IPS DF 6.9 (cell line): Measurements from ENCODE around the gene TMEM52.

ENCODE experiments used
- DNase-seq: peaks from one replicate; pipeline ENCODE4 v3.0.0-alpha.2; 2013; ENCODE audit warnings: low read depth, low spot score
- H3K27ac ChIP-seq: one replicate; pipeline ENCODE4 v1.5.1; 2013; ENCODE audit warnings: low read length, control low read depth
- H3K27me3 ChIP-seq: 2 replicates; pipeline ENCODE4 v1.6.1; 2013; ENCODE audit warnings: mild to moderate bottlenecking, low read length; ENCODE audit not compliant: control insufficient read depth, insufficient read depth
- H3K36me3 ChIP-seq: 2 replicates; pipeline ENCODE4 v1.6.1; 2013; ENCODE audit warnings: low read length; ENCODE audit not compliant: control insufficient read depth, insufficient read depth
- H3K4me1 ChIP-seq: 2 replicates; pipeline ENCODE4 v1.6.1; 2013; ENCODE audit warnings: low read length; ENCODE audit not compliant: control insufficient read depth, insufficient read depth
- H3K4me3 ChIP-seq: 2 replicates; pipeline ENCODE4 v1.5.1; 2013; ENCODE audit warnings: mild to moderate bottlenecking, low read length
- H3K9me3 ChIP-seq: 2 replicates; pipeline ENCODE4 v1.6.1; 2013; ENCODE audit warnings: low read length, inconsistent platforms; ENCODE audit not compliant: control insufficient read depth, insufficient read depth
- WGBS: extraction: QIAGEN DNeasy Blood & Tissue Kit; methylation state at CpG from one replicate; pipeline ENCODE4 v1.1.7; 2013; ENCODE audit warnings: mixed read lengths, missing lambda C conversion rate; ENCODE audit not compliant: insufficient read length, insufficient coverage; 5-methylcytosine and 5-hydroxymethylcytosine counted together

TMEM52 gene

GRCh38 chr1:1880617-1881312 is 38.3 kb downstream of the TMEM52 start:
- H3K27ac ChIP-seq = no peak overlapping the region
- peaks cover 5% of the 10 kb centered on the region; the same call in 1 of the 2 replicates for H3K36me3 ChIP-seq
- H3K4me3 ChIP-seq = no peak overlapping the region
- H3K4me1 ChIP-seq = peaks cover 5% of the 10 kb centered on the region
- WGBS = no CpG with 5 or more reads among the region's 13 CpGs
- no peak for DNase-seq
- no peaks in the 10 kb centered on the region for H3K9me3 ChIP-seq
- no peaks in the 10 kb centered on the region for H3K27me3 ChIP-seq

- no CpG with 5 or more reads among the region's 5 CpGs for WGBS
- peaks cover 5% of the 10 kb centered on the region; the same call in 1 of the 2 replicates for H3K36me3 ChIP-seq
Observed at GRCh38 chr1:1879942-1880341, 39.1 kb downstream of the TMEM52 start.

GRCh38 chr1:1877865-1878436 is 41.1 kb downstream of the TMEM52 start:
- H3K9me3 ChIP-seq = no peaks in the 10 kb centered on the region
- peaks cover 5% of the 10 kb centered on the region for H3K4me1 ChIP-seq
- WGBS = no CpG with 5 or more reads among the region's 5 CpGs
- no peak for DNase-seq
- H3K27me3 ChIP-seq = no peaks in the 10 kb centered on the region
- H3K4me3 ChIP-seq = no peak overlapping the region
- H3K36me3 ChIP-seq = peaks cover 5% of the 10 kb centered on the region; the same call in 1 of the 2 replicates
- H3K27ac ChIP-seq = no peak overlapping the region

More at GRCh38 chr1:1879942-1880341, 39.1 kb downstream of the TMEM52 start:
- no peak overlapping the region for H3K4me3 ChIP-seq
- H3K9me3 ChIP-seq = no peaks in the 10 kb centered on the region
- peaks cover 5% of the 10 kb centered on the region for H3K4me1 ChIP-seq
- DNase-seq = no peak
- no peak overlapping the region for H3K27ac ChIP-seq
- H3K27me3 ChIP-seq = no peaks in the 10 kb centered on the region

DNA sequence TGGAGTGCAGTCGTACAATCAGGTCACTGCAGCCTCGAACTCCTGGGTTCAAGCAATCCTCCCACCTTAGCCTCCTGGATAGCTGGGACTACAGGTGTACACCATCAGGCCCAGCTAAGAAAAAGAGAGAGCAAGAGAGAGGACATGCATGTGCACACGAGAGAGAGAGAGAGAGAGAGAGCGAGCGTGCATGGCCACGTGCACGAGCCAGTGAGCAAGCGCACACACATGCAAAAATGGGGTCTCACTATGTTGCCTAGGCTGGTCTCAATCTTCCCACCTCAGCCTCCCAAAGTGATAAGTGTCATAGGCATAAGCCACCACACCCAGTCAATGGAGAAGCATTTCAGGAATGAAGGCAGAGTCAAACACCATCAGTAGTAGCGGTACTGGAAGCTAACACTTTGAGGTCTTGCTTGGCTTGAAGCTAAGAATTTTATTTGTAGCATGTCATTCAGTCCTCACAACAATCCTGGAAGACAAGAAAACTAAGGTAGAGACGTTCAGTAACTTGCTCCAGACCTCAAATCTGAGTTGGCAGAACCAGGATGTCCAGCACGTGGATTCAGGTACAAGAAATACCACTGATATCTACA is 42.6 kb downstream of the TMEM52 start:
- Histone ChIP-seq H3K27ac (no peak overlapping the region), H3K36me3 (peaks cover 5% of the 10 kb centered on the region; the same call in 1 of the 2 replicates)

GRCh38 chr1:1875932-1876331 is 43.1 kb downstream of the TMEM52 start:
- peaks cover 3% of the 10 kb centered on the region for H3K4me1 ChIP-seq
- no peaks in the 10 kb centered on the region for H3K9me3 ChIP-seq
- H3K27ac ChIP-seq = no peak overlapping the region
- H3K36me3 ChIP-seq = peaks cover 5% of the 10 kb centered on the region; the same call in 1 of the 2 replicates
- DNase-seq = no peak
- no peak overlapping the region for H3K4me3 ChIP-seq
- WGBS = no CpG with 5 or more reads among the region's 1 CpG
- H3K27me3 ChIP-seq = no peaks in the 10 kb centered on the region

More for the DNA sequence above, 42.6 kb downstream of the TMEM52 start:
- DNase-seq = no peak
- no CpG with 5 or more reads among the region's 11 CpGs for WGBS
- peaks cover 3% of the 10 kb centered on the region for H3K4me1 ChIP-seq
- no peaks in the 10 kb centered on the region for H3K9me3 ChIP-seq
- no peak overlapping the region for H3K4me3 ChIP-seq
- H3K27me3 ChIP-seq = no peaks in the 10 kb centered on the region

DNA sequence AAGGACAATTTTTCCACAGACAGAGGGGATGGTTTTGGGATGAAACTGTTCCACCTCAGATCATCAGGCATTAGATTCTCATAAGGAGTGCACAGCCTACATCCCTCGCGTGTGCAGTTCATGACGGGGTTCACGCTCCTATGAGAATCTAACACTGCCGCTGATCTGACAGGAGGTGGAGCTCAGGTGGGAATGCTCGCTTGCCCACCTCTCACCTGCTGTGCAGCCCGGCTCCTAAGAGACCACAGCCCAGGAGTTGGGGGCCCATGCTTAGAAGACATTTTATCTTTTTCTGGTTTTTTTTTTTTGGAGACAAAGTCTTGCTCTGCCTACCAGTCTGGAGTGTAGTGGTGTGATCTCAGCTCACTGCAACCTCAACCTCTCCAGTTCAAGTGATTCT is 44.2 kb downstream of the TMEM52 start:
- Histone ChIP-seq H3K4me3 (no peak overlapping the region), H3K4me1 (peaks cover 2% of the 10 kb centered on the region; the same call in 1 of the 2 replicates), H3K36me3 (peaks cover 5% of the 10 kb centered on the region; the same call in 1 of the 2 replicates), H3K27me3 (no peaks in the 10 kb centered on the region), H3K27ac (no peak overlapping the region), H3K9me3 (no peaks in the 10 kb centered on the region)
- DNase-seq = no peak
- no CpG with 5 or more reads among the region's 7 CpGs for WGBS

DNA sequence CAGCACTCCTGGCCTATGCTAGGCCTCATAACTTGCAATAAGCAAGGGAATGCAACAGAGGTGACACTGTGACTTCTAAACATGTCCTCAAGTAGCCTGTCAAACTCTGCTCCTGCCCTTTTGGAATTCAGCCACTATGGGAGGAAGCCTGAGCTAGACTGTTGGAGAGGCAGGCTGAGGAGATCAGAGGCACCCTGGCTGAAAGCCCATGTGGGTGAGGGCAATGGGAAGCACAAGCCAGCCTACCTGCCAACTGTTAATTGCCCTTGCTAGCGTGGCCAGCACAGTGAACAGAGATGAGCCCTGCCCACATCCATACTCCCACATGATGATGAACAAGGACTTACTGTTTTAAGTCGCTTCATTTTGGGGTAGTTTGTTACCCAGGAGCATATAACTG is 45.9 kb downstream of the TMEM52 start:
- H3K4me3 ChIP-seq = no peak overlapping the region
- H3K36me3 ChIP-seq = peaks cover 5% of the 10 kb centered on the region; the same call in 1 of the 2 replicates
- no peak for DNase-seq
- no peaks in the 10 kb centered on the region for H3K9me3 ChIP-seq
- H3K27me3 ChIP-seq = no peaks in the 10 kb centered on the region
- WGBS = no CpG with 5 or more reads among the region's 2 CpGs
- H3K27ac ChIP-seq = no peak overlapping the region
- peaks cover 2% of the 10 kb centered on the region; the same call in 1 of the 2 replicates for H3K4me1 ChIP-seq

DNA sequence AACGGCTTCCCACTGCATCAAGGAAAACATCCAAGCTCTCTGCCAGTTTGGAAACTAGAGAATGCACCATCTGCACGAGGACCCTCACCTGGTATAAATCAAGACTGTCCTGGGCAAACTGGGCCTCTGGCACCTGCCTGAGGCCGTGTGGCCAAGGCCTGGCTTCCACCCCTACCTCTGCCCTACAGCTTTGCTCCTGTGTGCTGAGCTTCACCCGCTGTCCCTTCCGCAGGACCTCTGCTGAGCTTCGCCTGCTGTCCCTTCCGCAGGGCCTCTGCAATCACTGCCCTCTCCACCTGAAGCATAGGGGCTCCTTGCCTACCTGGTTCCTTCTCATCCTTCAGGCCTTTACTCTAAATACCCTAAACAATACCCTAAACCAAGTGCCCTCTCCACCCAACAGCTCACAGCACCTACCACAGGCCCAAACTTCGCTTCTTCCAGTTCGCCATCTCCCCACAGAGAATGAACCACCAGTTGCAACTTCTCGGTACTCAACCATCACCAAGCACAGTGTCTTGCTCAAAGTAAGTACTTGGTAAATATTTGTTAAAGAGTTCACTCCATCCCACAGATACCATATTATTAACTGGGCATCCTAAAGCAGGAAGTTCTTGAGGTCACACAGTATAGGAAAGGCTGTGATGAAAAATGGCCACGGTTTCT is 46.6 kb downstream of the TMEM52 start:
- DNase-seq = no peak
- H3K4me3 ChIP-seq = no peak overlapping the region
- H3K4me1 ChIP-seq = peaks cover 2% of the 10 kb centered on the region; the same call in 1 of the 2 replicates
- no CpG with 5 or more reads among the region's 11 CpGs for WGBS
- H3K36me3 ChIP-seq = peaks cover 3% of the 10 kb centered on the region; the same call in 1 of the 2 replicates
- no peaks in the 10 kb centered on the region for H3K9me3 ChIP-seq
- H3K27me3 ChIP-seq = no peaks in the 10 kb centered on the region
- H3K27ac ChIP-seq = no peak overlapping the region

GRCh38 chr1:1869469-1869868 is 49.6 kb downstream of the TMEM52 start:
- Histone ChIP-seq H3K27me3 (no peaks in the 10 kb centered on the region), H3K4me3 (no peak overlapping the region), H3K9me3 (no peaks in the 10 kb centered on the region), H3K4me1 (peaks cover 2% of the 10 kb centered on the region; the same call in 1 of the 2 replicates), H3K27ac (no peak overlapping the region), H3K36me3 (no peaks in the 10 kb centered on the region)
- DNase-seq = no peak
- no CpG with 5 or more reads among the region's 4 CpGs for WGBS
